Fibroblast of lung (primary cell): Measurements from ENCODE around the gene IGF2. TPM values are rescaled to one million over a fixed set of nuclear protein-coding genes. Genes with fewer than 3 reads are reported as not detected.

Experiments used
- DNase-seq, 2 donors: peaks; one replicate each; pipeline versions ENCODE4 v3.0.0 to v3.0.0-alpha.2; 2010; ENCODE audit warnings: low read depth in 2 of 2
- H2AFZ ChIP-seq: 2 replicates; pipeline ENCODE4 v1.5.1; 2012; ENCODE audit warnings: low read length, control low read depth, inconsistent platforms
- H3K27ac ChIP-seq: 2 replicates; pipeline ENCODE4 v1.5.1; 2011; ENCODE audit warnings: low read length, control low read depth; ENCODE audit not compliant: insufficient read depth
- H3K27me3 ChIP-seq: 2 replicates; pipeline ENCODE4 v1.5.1; 2011; ENCODE audit warnings: mild to moderate bottlenecking, low read length; ENCODE audit not compliant: control insufficient read depth, insufficient read depth
- H3K36me3 ChIP-seq: 2 replicates; pipeline ENCODE4 v1.5.1; 2011; ENCODE audit warnings: low read length; ENCODE audit not compliant: control insufficient read depth, insufficient read depth
- H3K4me1 ChIP-seq: 2 replicates; pipeline ENCODE4 v1.5.1; 2011; ENCODE audit warnings: low read length; ENCODE audit not compliant: control insufficient read depth, insufficient read depth; ENCODE audit errors: extremely low read depth
- H3K4me2 ChIP-seq: 2 replicates; pipeline ENCODE4 v1.5.1; 2011; ENCODE audit warnings: low read length, control low read depth; ENCODE audit not compliant: insufficient read depth; ENCODE audit errors: extremely low read depth
- H3K4me3 ChIP-seq, 4 experiments: fragments of 200-600 bp in 1 of 4; sonication (generic) in 1 of 4; replicated peaks in 1 of 4; 2 replicates each; pipeline ENCODE4 v1.5.1; 2011 to 2016; ENCODE audit warnings: low read length in 4 of 4, low read depth in 3 of 4, mild to moderate bottlenecking in 3 of 4, control low read depth in 2 of 4, inconsistent platforms in 1 of 4, mixed read lengths in 1 of 4; ENCODE audit not compliant: insufficient read depth in 1 of 4; ENCODE audit errors: control extremely low read depth in 1 of 4
- H3K79me2 ChIP-seq: 2 replicates; pipeline ENCODE4 v1.5.1; 2012; ENCODE audit warnings: mild to moderate bottlenecking, low read length, inconsistent platforms; ENCODE audit not compliant: control insufficient read depth, insufficient read depth
- H3K9ac ChIP-seq: 2 replicates; pipeline ENCODE4 v1.5.1; 2011; ENCODE audit warnings: mild to moderate bottlenecking, low read length, control low read depth; ENCODE audit not compliant: insufficient read depth
- H3K9me3 ChIP-seq: 2 replicates; pipeline ENCODE4 v1.5.1; 2012; ENCODE audit warnings: low read depth, low read length; ENCODE audit not compliant: control insufficient read depth, insufficient read depth
- H4K20me1 ChIP-seq: 2 replicates; pipeline ENCODE4 v1.5.1; 2011; ENCODE audit warnings: low read length; ENCODE audit not compliant: control insufficient read depth, insufficient read depth; ENCODE audit errors: extremely low read depth
- CTCF ChIP-seq, 2 donors: IDR thresholded peaks in 1 of 2; conservative IDR thresholded peaks in 1 of 2; 1 replicate in 1 of 2; 2 replicates in 1 of 2; pipeline ENCODE4 v1.5.1; 2011 to 2012; ENCODE audit warnings: low read length in 2 of 2, control low read depth in 1 of 2, inconsistent platforms in 1 of 2, low read depth in 1 of 2, mild to moderate bottlenecking in 1 of 2
- EZH2 ChIP-seq: IDR thresholded peaks from 2 replicates; pipeline ENCODE4 v1.5.1; 2012; ENCODE audit warnings: low read length, control low read depth, mild to moderate bottlenecking; ENCODE audit errors: missing control alignments
- polyA plus RNA-seq, 2 donors: library from polyadenylated mRNA; depleted of rRNA in 1 of 2; stranded (reverse) in 1 of 2; unstranded in 1 of 2; fragments of >200 nt; gene quantifications; 2 replicates each; pipeline ENCODE4 v1.2.1, GENCODE V29; 2011 to 2012; ENCODE audit warnings: missing spikeins in 1 of 2
- total RNA-seq: library from RNA; depleted of rRNA; stranded (reverse); fragments of >200 nt; gene quantifications from 2 replicates; pipeline ENCODE4 v1.2.1, GENCODE V29; 2014

IGF2 gene
- total and polyA plus RNA-seq, 2 donors (not counting 1 experiment from before 2014, with no cell fraction given): 0.08 to 0.17 TPM

GRCh38 chr11:2177076-2177475 lies 37.9 kb upstream of the IGF2 start:
- Histone ChIP-seq H3K27me3 (no peaks in the 10 kb centered on the region), H3K9me3 (no peaks in the 10 kb centered on the region), H3K9ac (no peak overlapping the region), H3K4me3 (no peak overlapping the region), H3K36me3 (no peaks in the 10 kb centered on the region), H3K27ac (no peak overlapping the region), H3K4me1 (no peaks in the 10 kb centered on the region), H3K79me2 (no peaks in the 10 kb centered on the region), H3K4me2 (no peak overlapping the region), H2AFZ (no peak overlapping the region), H4K20me1 (no peaks in the 10 kb centered on the region)
- TF ChIP-seq EZH2 (no peak), CTCF (conservative IDR thresholded peaks at IDR 0.05 in 1 of 2, IDR thresholded peaks at IDR 0.05 in 1 of 2; ENCODE audit: low read depth in 1 of 2, low read length in 2 of 2) (no peak)
- no peak for DNase-seq

- no peaks in the 10 kb centered on the region for H3K36me3 ChIP-seq
- H4K20me1 ChIP-seq: no peaks in the 10 kb centered on the region
- no peaks in the 10 kb centered on the region for H3K79me2 ChIP-seq
- no peak overlapping the region for H2AFZ ChIP-seq
- H3K9ac ChIP-seq: no peak overlapping the region
- H3K27ac ChIP-seq: no peak overlapping the region
- no peaks in the 10 kb centered on the region for H3K4me1 ChIP-seq
- H3K4me2 ChIP-seq: no peak overlapping the region
- H3K9me3 ChIP-seq: no peaks in the 10 kb centered on the region
- DNase-seq: peak in 1 of 2 donors; percentile 6
- H3K27me3 ChIP-seq: no peaks in the 10 kb centered on the region
- TF ChIP-seq EZH2: no peak
- TF ChIP-seq CTCF (conservative IDR thresholded peaks at IDR 0.05 in 1 of 2, IDR thresholded peaks at IDR 0.05 in 1 of 2; ENCODE audit: low read depth in 1 of 2, low read length in 2 of 2): no peak
- H3K4me3 ChIP-seq: no peak overlapping the region
Measured at GRCh38 chr11:2176389-2176900, 37.3 kb upstream of the IGF2 start.

GRCh38 chr11:2175659-2176058 lies 36.5 kb upstream of the IGF2 start:
- H3K27me3 ChIP-seq: no peaks in the 10 kb centered on the region
- no peak overlapping the region for H3K4me2 ChIP-seq
- peak; percentile 71 to 93 for DNase-seq
- H2AFZ ChIP-seq: no peak overlapping the region
- no peak for TF ChIP-seq EZH2
- TF ChIP-seq CTCF (conservative IDR thresholded peaks at IDR 0.05 in 1 of 2, IDR thresholded peaks at IDR 0.05 in 1 of 2; ENCODE audit: low read depth in 1 of 2, low read length in 2 of 2): no peak
- no peaks in the 10 kb centered on the region for H3K4me1 ChIP-seq
- H3K36me3 ChIP-seq: no peaks in the 10 kb centered on the region
- no peaks in the 10 kb centered on the region for H3K9me3 ChIP-seq
- H4K20me1 ChIP-seq: no peaks in the 10 kb centered on the region
- H3K9ac ChIP-seq: no peak overlapping the region
- no peak overlapping the region for H3K27ac ChIP-seq
- no peaks in the 10 kb centered on the region for H3K79me2 ChIP-seq
- H3K4me3 ChIP-seq: no peak overlapping the region
